ENCODE results near the gene U2AF2. TPM values are rescaled to one million over a fixed set of nuclear protein-coding genes. Genes with fewer than 3 reads are reported as not detected.
A peak's percentile ranks its signal among the peaks of the same experiment; 100 is the strongest.

U2AF2 gene
- total and polyA plus RNA-seq, 2 of the 8 experiments (the other 6 are each of a cell fraction or from before 2014, with no cell fraction given): 162 to 252 TPM

DNA sequence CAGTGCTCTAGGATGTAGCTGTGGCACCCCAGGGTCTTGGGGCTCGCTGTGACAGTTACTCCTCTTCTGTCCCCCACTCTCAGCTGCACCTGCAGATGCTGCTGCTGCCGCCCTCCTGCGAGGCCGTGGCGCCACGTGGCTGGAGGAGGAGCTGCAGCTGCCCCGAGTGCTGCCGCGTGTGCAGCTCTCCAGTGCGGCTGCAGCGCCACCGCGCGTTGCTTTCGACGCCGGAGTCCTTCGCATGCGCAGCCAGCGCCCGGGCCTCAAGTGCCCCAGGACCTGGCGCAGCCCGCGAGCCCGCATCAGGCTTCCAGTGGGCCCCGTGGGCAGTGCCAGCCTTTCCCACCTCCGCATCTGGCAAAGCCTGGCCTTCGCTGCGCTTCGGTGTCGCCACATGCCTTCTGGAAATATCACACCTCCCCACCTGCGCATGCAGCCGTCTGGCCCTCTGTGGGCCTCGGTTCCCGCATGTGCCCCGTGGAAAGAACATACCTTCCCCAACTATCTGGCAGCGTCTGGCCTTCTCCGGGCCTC is 14.7 kb upstream of the U2AF2 start:
- H3K4me1 ChIP-seq (replicated peaks in 1 of 4; ENCODE audit: control insufficient read depth in 3 of 4, insufficient read depth in 4 of 4, low read length in 3 of 4): peaks cover 6 to 22% (median 14%) of the 10 kb centered on the region in 4 experiments
- no peak overlapping the region; the same call in 1 of the 2 replicates for H2BK12ac ChIP-seq (ENCODE audit: low read depth, low read length)
- no peak overlapping the region for H3K23ac ChIP-seq (ENCODE audit: insufficient read length)
- no peak overlapping the region for H2BK5ac ChIP-seq (ENCODE audit: low read depth, low read length)
- H3K23me2 ChIP-seq (ENCODE audit: low read depth, low read length): peaks cover 39% of the 10 kb centered on the region
- WGBS, 2 experiments (ENCODE audit: extremely low coverage in 1 of 2, insufficient coverage in 1 of 2, insufficient read length in 1 of 2, insufficient replicate concordance in 2 of 2, low coverage in 1 of 2, low lambda C conversion rate in 2 of 2, missing lambda C conversion rate in 1 of 2): 70% methylated on average over 33 of the region's 38 CpGs; no CpG with 5 or more reads in 1 of the 2 experiments
- H3K4me3 ChIP-seq (ENCODE audit: extremely low read depth in 1 of 4, insufficient read depth in 2 of 4, low read depth in 3 of 4, low read length in 4 of 4): peak overlapping the region; percentile 29 to 98 (median 63)
- DNase-seq (ENCODE audit: low read depth in 1 of 2, low spot score in 2 of 2) (no peak), FAIRE-seq (no peak)
- peaks cover 22% of the 10 kb centered on the region for H3K79me1 ChIP-seq (ENCODE audit: low read depth, low read length)
- peaks cover 3 to 6% (median 4%) of the 10 kb centered on the region in 4 experiments; a peak in 7 of 8 replicates for H3K36me3 ChIP-seq (ENCODE audit: control insufficient read depth in 2 of 4, insufficient read depth in 4 of 4, low read length in 3 of 4)
- H2BK15ac ChIP-seq (ENCODE audit: low read length): peak overlapping the region; percentile 81
- TF ChIP-seq RNF2 (IDR thresholded peaks at IDR 0.05; ENCODE audit: borderline replicate concordance, low read depth, low read length, missing control alignments, poor library complexity, severe bottlenecking) (no peak), RAD21 (IDR thresholded peaks at IDR 0.05 in 1 of 2, conservative IDR thresholded peaks at IDR 0.05 in 1 of 2; ENCODE audit: low read depth in 2 of 2, low read length in 2 of 2) (peak in 1 of 2 experiments; percentile 15; a peak in 1 of 4 replicates)
- TF ChIP-seq, protein P1, sequence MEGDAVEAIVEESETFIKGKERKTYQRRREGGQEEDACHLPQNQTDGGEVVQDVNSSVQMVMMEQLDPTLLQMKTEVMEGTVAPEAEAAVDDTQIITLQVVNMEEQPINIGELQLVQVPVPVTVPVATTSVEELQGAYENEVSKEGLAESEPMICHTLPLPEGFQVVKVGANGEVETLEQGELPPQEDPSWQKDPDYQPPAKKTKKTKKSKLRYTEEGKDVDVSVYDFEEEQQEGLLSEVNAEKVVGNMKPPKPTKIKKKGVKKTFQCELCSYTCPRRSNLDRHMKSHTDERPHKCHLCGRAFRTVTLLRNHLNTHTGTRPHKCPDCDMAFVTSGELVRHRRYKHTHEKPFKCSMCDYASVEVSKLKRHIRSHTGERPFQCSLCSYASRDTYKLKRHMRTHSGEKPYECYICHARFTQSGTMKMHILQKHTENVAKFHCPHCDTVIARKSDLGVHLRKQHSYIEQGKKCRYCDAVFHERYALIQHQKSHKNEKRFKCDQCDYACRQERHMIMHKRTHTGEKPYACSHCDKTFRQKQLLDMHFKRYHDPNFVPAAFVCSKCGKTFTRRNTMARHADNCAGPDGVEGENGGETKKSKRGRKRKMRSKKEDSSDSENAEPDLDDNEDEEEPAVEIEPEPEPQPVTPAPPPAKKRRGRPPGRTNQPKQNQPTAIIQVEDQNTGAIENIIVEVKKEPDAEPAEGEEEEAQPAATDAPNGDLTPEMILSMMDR (IDR thresholded peaks at IDR 0.05; ENCODE audit: control extremely low read depth in 1 of 3, insufficient read depth in 1 of 3, low read depth in 1 of 3, low read length in 3 of 3): peak in 2 of 3 experiments; percentile 3 to 14; a peak in 3 of 4 replicates
- TF ChIP-seq, protein P2, sequence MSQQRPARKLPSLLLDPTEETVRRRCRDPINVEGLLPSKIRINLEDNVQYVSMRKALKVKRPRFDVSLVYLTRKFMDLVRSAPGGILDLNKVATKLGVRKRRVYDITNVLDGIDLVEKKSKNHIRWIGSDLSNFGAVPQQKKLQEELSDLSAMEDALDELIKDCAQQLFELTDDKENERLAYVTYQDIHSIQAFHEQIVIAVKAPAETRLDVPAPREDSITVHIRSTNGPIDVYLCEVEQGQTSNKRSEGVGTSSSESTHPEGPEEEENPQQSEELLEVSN (IDR thresholded peaks at IDR 0.05): peak; percentile 91
- TF ChIP-seq, protein P3, sequence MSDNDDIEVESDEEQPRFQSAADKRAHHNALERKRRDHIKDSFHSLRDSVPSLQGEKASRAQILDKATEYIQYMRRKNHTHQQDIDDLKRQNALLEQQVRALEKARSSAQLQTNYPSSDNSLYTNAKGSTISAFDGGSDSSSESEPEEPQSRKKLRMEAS (IDR thresholded peaks at IDR 0.05): peak; percentile 97
- no peak overlapping the region for H3K56ac ChIP-seq (replicated peaks; ENCODE audit: insufficient read length, low read depth, low read length)
- no peaks in the 10 kb centered on the region; a peak in 1 of 4 replicates for H3K9me3 ChIP-seq (ENCODE audit: insufficient read depth in 2 of 2, low read depth in 1 of 2, low read length in 1 of 2)
- peak overlapping the region; percentile 72; the same call in 1 of the 2 replicates for H3K18ac ChIP-seq (ENCODE audit: extremely low read depth, low read length)
- H2AFZ ChIP-seq (ENCODE audit: low read length): no peak overlapping the region
- no peak overlapping the region for H2BK20ac ChIP-seq (ENCODE audit: low read length)
- no peak overlapping the region for H2BK120ac ChIP-seq (replicated peaks; ENCODE audit: low read depth, low read length)
- peaks cover 3 to 14% of the 10 kb centered on the region in 2 experiments for H4K20me1 ChIP-seq (replicated peaks in 1 of 2; ENCODE audit: control insufficient read depth in 1 of 2, insufficient read depth in 2 of 2, low read length in 2 of 2)
- H2AK5ac ChIP-seq (ENCODE audit: low read depth, low read length): no peak overlapping the region
- H3K79me2 ChIP-seq (ENCODE audit: control insufficient read depth in 1 of 2, insufficient read depth in 2 of 2, low read length in 2 of 2): peaks cover 8 to 37% of the 10 kb centered on the region in 2 experiments; a peak in 3 of 4 replicates
- H3K14ac ChIP-seq (ENCODE audit: insufficient read length): no peak overlapping the region
- ChIA-PET CTCF (ENCODE audit: partially characterized antibody) (interaction anchor here (0.6 to 2.1 kb wide), 9 partner anchors 11 to 1024 kb away, joined by 3 to 10 read pairs (median 3); partner anchors contain the start of gene ZNF865), POLR2A (ENCODE audit: partially characterized antibody) (interaction anchor here (0.8 to 2.2 kb wide), 8 partner anchors 9 to 143 kb away, joined by 3 to 6 read pairs (median 4); partner anchors contain the start of gene U2AF2)
- H4K5ac ChIP-seq (ENCODE audit: insufficient read length, low read depth, low read length): no peak overlapping the region
- peak overlapping the region; percentile 0 for H4K8ac ChIP-seq (ENCODE audit: extremely low read depth, insufficient read depth, low read length)
- H3K4me2 ChIP-seq (ENCODE audit: insufficient read depth in 1 of 2, low read depth in 2 of 2, low read length in 2 of 2): peak overlapping the region; percentile 71 to 99
- H4K91ac ChIP-seq (replicated peaks; ENCODE audit: insufficient read length, low read length): no peak overlapping the region
- H3K27me3 ChIP-seq (replicated peaks in 1 of 4; ENCODE audit: control insufficient read depth in 3 of 4, extremely low read depth in 1 of 4, insufficient read depth in 3 of 4, low read length in 3 of 4): no peaks in the 10 kb centered on the region
- no peak overlapping the region for H3K4ac ChIP-seq (replicated peaks; ENCODE audit: insufficient read length, low read depth, low read length)
- H3K27ac ChIP-seq (ENCODE audit: low read depth, low read length): peak overlapping the region; percentile 45; the same call in 1 of the 2 replicates
- peak overlapping the region in 1 of 4 experiments; percentile 23; a peak in 2 of 7 replicates for H3K9ac ChIP-seq (replicated peaks in 1 of 4; ENCODE audit: extremely low read depth in 1 of 4, low read depth in 3 of 4, low read length in 3 of 4)

Measured in H1 (cell line).